OCI-LY1 (cell line): ENCODE results near the gene PRKCH.

Experiments used
- CTCF ChIP-seq: fragments of 200-600 bp; sonication (generic), shearing (Covaris generic); IDR thresholded peaks from 2 replicates; pipeline ENCODE4 v1.5.1; 2017; ENCODE audit warnings: mild to moderate bottlenecking, antibody characterized with exemption, low read length, moderate library complexity, mixed read lengths
- EZH2 ChIP-seq: fragments of 200-600 bp; sonication (generic), shearing (Covaris generic); IDR thresholded peaks from 2 replicates; pipeline ENCODE4 v1.8.0; 2017; ENCODE audit warnings: borderline replicate concordance, mixed run types, mild to moderate bottlenecking, antibody characterized with exemption, low read length, moderate library complexity, mixed read lengths

DNA sequence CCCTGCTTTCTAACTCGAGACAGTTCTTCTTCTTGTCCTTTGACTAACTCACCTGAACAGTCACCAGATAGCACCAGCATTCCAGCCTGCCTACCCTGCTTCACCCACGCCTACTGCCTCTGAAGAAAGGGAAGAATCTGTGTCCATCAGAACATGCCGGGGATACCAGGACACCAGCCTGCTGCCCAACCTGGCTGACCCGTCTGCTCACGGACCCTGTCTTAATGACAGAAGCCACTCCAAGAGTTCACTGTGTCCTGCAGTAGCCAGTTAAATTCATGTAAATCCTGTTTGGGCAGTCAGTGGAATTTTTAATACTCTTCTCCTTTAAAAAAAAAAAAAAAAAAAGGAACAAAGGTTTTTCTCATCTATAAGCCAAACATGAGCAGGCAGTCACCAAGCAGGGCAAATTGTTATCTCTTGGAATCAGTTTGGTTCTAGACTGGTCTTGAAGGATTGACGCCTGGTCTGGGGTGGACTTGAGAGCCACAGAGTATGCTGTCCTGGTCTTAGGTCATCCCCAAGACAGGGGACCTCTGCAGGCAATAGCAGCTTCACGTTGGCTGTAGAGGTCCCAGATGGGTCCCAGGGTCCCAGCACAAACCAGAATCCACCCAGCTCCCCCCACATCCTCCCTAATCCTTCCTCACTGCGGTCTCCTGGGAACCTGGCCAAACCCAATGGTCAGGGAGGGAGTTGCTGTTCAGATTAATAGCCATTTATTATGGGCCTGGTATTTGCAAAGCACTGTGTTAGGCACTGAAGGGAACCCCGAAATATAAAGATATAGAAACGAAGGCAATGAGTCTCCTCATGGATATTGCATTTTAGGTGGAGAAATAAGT lies 192.8 kb downstream of the PRKCH start:
- TF ChIP-seq CTCF (no peak), EZH2 (no peak)
